T-helper 1 cell (primary cell): ENCODE measurements around the gene REXO1.

ENCODE experiments used
- DNase-seq, 5 donors: peaks; one replicate each; pipeline ENCODE4 v3.0.0-alpha.2; 2012 to 2020

REXO1 gene

DNA sequence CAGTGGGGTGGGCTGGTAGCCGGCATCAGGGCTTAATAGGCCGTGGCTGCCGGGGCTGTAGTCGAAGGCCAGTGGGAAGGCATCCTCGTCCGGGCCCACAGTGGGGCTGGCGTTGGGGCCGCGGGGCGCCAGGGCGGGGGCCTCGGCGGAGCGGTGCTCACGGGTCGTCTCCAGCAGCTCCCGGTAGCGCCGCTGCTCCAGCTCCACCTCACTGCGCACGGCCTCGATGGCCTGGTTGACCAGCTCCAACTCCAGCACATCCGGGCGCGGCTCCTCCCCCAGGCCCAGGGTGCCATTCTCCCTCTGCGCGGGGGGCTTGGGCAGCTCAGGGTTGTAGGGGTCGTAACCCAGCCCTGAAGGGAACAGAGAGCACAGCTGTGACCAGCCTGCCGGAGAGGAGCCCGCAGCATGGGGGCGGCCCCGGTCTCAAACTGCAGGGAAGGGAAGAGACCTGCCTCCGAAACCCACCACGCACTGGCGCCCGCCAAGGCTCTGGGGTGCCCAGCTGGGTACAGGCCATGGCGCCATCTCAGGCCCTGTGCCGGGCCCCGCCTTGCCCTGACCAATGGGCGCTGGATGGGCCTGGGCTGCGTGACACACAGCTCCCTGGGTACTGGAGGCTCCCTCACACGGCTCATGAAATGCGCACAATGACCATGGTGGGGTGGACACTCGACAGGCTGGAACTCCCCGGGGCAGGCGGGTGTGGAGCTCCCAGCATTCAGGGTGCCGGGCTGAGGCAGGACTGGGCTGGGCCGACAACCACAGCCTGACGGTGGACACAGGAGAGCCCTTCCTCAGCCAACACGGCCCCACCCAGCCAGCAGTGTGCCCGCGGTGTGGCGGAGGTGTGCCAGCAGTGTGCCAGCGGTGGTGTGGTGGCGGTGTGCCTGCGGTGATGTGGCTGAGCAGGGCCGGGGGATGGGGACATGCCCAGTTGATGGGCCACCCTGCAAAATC lies 19.7 kb downstream of the REXO1 start:
- no peak for DNase-seq

DNA sequence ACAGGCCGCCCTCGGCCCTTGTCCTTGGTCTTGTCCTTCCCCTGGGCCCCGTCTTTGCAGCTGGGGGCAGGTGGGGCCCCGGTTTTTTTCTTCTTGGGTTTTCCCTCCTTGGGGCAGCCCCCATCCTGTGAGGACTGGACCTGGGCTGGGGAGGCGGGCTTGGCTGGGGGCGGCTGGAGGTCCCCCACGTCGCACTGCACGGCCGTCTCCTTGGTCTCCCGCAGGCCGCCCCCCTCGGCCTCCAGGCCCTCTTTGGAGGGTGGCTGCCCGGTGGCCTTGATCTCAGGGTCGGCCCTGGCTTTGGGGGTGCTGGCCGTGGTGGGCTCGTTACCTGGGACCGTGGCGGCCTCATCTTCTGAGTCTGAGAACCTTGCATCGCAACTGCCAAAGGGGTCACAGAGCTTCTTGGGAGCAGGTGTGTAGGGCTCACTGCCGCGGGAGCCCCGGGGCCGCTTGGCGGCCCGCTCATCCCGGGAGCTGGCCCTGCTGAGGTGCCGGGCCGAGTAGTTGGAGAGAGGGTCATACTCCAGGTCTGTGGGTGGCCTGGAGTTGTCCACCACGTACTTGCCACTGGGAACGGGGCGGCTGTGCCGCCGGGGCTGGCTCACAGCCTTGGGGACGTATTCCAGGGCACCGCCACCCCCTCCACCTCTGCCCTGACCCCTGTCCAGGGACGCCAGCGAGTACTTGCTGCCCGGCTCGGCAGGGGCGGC lies 20.6 kb downstream of the REXO1 start:
- no peak for DNase-seq

DNA sequence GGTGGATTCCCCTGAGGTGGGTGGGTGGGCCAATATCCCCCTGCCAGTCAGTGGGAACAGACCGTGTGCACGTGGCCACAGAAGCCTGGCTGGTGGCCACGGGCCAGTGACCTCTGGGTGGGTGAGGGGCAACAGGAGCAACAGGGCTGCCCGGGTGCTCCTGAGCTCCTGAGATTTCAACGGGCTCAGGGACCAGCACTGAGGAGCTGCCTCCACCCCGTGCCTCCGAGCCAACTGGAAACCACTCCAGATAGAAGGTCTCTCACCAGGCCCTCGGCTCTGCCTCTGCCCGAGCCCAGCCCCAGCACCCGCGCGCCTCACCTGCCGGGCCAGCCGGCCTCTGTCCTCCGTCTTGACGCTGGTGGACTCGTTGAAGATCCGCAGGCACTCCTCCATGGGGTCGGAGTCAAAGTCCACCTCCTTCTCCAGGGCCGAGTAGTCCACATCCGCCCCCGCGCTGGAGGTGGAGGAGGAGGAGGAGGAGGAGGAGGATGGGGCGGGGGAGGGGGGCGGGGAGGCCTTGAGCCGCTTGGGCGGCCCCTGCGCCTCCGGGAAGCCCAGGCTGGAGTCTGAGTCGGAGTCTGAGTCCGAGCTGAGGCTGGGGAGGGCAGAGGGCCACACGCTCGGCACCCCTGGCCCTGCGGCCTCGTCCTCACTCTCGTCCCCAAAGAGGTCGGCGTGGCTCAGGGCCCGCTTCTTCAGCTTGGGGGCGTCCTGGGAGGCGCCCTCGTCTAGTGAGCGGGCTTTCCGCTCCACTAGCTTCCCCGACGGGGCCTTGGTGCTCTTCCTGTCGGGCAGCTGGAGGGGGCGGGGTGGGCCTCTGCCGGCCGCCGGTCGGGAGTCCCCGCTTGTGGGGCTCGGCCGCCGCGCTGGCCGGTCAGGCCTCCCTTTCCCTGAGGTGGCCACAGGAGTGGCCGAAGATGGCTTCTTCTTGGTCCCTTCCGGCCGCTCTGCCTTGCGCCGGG lies 21.4 kb downstream of the REXO1 start:
- no peak for DNase-seq

DNA sequence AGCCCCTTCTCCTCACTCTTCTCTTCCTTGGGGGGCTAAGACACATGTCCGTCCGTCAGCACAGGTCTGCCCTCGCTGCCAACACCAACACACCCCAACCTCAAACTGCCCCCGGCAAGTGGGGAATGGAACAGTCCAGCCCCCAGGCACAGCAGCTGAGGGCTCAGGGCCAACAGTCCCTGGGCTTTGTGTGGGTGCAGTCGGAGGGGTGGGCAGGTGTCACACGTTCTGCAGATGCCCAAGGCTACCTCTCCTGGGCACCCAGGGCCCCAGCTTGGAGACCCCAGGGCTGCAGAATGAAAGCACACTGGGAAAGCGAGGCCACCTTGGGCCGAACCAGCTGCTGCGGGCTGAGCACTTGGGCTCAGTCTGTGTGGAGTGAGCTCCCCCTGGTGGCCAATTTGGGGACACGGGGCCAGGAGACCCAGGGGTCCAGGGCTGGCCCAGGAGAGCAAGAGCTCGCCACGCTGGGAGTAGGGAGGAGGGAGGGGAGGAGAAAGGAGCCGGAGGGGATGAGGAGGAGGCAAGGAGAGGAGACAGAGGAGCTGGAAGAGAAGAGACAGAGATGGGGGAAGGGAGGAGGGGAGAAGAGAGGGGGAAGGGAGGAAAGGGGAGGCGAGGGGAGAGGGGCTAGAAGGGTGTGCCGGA lies 22.2 kb downstream of the REXO1 start:
- DNase-seq = peak; percentile 52 to 78 (median 66)

DNA sequence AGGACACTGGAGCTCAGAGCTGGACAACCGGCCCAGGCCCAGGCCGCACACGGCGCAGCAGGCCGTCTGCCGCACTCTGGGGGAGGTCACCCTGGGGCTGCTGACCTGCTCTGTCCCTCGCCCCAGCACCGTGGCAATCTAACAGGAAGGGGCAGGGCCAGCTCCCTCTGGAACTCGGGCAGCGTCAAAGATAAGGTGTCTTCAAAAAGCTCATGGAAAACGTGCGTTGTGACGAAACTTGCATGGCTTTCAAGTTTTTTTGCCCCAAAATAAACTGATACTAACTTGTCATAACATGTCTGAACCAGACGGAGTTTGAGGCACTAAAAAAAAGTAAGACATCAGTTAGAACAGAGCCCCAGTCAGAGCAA lies 24.0 kb downstream of the REXO1 start:
- no peak for DNase-seq

DNA sequence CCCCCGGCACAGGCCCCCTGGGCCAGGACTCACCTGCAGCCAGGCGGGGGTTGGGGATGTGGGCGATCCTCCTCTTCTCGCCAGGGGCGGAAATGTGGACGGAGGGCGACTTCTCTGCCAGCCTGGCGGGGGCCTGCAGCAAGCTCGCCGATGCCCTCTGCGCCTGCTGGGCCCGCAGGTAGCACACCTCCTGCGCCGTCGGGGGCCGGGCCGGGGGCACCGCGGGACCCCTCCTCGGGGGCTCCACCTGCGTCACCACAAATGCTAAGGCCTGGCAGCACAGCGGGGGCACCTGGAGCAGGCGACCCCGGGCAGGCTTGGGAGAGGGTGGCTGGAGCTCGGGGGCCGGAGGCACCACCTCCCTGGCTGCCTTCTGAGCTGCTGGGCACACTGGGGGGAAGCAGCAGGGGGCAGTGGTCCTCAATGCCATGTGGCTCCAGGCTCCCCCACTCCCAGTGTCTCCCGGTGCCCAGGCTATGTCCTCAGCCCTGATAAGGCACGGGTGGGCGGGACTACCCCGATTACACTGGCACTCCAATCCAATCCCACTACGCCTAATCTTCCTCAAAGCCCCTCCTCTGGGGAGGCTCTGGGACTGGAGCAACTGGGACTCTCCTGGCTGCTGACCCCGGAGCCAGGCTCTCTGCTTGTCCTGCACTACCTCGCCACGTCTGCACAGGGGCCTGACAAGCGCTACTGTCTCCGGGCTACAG lies 24.6 kb downstream of the REXO1 start:
- no peak for DNase-seq

DNA sequence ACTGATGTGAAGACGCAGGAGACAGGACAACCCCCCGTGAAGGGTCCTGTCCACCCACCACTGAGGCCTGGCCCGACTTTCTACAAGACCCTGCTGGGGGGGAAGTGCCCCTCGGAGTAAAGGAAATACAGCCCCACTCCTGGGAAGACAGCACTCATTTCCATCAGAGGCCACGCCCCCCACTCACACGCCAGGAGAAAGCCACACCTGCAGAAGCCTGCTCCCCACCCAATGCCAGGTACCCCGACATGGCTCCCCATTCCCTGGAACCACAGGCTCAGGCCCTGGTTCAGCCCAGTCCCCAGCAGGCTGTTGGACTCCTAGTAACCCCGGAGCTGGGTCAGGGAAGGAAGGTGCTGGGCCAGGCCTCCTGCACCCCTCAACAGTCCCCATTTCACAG lies 25.3 kb downstream of the REXO1 start:
- no peak for DNase-seq

DNA sequence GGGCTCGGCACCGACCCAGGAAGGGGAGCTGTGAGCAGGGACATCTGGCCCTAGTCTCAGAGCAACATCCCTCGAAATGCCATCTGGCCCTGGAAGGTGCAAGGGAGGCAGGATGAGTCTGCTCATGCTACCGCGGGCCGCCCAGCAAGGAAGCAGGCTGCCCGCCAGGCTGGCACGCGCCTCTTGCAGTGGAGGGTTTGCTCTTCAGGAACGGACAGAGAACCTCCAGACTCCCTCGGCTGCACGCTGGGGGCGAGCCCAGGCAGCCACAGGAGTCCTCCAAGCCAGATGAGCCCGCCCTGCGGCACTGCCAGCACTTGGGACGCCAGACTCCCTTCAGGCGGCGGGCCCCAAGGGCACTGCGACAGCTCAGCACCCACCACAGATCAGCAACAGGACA lies 26.1 kb downstream of the REXO1 start:
- no peak for DNase-seq

DNA sequence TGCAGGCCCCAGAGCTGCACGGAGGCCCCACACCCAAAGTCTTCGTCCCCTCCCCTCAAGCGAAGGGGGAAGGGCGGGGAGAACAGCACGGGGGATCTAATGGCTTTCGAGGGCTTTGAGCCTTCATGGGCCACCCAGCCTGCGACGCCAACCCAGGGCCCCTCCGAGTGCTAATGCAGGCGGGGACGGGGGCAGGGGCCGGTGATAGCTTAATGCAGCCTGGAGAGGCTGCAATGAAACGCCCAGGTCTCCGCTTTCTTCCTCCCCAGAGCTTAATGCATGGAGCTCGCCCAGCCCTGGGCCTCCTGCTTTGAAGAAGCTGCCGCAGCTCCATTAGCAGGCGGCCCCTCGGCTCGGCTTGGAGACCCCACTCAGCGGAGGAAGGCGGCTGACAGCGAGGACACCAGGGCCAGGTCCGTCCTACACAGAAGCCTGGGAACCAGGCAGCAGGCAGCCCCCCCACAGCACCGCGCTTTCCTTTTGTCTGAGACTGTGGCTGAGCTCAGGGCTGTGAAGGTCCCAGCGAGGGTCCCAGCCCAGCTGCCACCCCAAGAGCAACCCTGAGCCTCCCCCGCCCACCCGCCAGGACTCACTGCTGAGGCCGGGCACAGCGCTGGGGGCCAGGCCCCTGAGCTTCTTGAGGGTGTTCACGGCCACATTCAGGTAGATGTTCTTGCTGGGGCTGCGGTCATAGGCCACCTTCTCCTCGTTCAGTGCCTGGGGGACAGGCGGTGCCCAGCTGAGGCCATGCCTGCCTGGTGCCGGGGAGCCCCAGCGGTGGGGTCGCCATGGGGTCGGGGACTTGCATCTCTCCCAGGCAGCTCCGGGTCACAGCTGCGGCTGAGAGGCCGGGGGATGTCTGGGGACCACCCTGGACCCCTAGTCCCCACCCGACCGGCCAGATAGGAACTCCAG lies 28.7 kb downstream of the REXO1 start:
- DNase-seq = no peak

DNA sequence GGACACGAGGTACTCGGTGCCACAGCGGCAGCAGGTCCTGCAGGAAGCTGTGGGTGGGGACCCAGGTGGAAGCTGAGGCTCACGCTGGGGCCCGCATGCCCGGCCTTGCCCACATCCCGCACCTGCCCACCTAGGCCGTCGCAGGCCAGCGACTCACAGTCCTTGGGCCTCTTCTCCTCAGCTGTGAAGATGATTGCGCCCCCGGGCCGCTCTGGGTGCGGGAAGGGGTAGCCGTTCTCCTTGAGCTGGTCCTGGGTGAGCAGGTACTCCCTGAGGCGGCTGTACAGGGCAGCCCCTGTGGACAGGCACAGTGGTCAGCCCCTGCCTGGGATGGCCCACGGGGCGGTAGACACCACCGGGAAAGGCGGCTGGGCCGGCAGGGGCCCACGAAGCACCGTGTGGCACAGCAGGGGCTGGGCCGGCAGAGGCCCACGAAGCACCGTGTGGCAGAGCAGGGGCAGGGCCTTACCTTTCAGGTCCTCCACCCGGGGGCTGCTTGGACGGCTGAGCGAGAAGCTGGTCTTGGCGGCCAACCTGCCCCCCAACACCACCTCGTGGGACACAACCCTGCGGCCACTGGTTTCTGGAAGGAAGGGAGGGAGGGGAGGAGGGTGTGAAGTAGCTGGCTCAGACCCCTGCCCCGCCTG lies 29.6 kb downstream of the REXO1 start:
- no peak for DNase-seq

DNA sequence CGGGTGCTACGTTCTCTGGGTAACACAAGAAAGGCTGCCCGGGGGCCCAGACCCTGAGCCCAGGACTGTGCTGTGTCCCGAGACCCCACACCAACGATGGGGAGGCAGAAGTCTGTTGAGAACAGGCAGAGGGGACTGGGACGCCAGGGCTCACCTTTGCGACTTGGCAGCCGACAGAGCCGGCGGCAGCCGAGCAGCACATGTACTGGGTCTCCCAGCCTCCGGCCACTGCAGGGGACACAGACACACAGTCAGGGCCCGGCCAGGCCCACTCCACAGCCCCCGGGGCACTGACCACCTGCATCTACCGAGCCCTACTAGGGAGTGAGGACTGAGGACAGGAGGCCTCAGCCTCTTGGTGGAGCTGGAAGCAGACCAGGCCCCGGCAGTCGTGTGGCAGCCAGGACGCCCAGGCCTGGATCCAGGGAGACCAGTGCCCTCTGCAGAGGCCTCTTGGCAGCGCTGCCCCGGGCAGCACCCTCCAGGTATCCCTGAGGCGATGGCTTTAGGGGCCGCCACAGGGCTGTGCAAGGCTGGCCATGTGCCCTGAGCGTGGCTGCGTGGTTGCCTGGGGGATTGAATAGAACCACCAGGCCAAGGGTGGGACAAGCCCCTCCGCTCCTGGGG lies 30.6 kb downstream of the REXO1 start:
- no peak for DNase-seq

DNA sequence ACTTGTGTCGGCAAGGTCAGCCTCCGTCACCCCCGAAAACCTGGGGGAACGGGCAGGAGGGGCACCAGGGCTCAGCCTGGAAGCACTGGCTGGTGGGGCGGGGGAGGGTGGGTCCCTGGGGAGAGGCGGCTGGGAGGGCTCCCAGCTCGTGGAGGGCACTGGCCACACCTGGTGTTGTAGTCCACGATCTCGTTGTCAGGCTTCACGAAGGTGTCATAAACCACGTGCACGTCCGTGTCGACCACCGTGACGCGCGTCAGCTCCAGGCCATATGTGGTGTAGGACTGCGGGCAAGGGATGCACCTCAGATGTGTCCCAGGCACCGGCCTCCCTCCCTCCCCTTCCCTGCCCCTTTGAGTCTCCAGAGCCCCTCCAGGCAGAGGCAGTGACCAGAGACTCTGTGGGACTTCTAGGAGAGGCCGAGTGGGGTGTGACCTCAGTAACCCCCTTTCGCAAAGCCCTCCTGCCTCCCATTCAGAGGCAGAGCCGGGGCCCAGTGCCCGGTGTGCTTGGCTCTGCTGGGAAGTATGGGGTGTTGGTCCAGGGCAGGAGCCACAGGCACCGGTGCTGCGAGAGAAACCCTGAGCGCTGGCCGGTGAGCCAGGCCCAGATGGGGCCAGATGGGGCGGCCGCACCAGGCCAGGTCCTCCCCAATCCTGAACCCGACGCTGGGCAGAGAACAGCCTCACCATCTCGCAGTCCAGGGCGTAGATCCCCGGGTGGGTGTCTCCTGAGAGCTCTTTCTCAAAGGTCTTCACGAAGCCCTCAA lies 31.6 kb downstream of the REXO1 start:
- no peak for DNase-seq

DNA sequence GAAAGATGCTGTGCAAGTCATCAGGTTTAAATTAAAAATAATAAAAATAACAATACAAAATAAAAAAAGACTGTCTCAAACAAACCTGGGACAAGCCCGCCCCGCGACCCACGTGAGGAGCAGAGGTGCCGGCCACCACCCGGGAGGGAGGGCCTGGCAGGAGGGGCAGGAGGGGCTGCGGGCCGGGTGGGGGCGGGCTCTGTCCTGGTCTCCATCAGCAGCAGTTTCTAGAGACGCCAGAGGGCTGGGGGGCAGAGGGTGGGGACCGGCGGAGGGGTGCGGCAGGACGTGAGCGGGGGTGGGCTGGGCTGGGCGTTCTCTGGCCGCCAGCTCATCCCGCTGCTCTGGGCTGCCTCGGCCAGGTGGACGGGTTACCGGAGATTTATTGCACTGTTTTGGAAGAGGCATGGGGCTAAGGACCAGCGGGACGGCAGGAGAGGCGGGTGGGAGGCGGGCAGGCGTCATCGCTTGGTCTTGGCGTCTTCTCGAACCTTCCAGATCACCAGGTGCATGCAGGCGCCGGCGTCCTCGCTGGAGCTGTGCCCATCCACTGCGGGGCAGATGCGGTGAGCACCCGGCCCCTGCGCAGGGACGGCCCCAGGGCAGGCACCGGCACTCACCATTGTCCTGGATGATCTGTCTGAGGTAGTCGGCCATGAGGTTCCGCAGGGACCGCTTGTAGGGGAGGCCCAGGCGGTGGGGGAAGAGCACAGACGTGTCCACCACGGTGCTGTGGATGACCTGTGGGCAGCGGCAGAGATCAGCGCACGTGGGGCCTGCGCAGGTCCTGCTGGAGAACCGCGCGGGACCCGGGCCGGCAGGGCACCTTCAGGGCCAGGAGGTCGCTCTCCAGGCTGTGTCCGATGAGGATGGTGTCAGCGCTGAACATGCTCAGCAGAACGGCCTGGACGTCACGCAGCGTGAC lies 32.4 kb downstream of the REXO1 start:
- no peak for DNase-seq

DNA sequence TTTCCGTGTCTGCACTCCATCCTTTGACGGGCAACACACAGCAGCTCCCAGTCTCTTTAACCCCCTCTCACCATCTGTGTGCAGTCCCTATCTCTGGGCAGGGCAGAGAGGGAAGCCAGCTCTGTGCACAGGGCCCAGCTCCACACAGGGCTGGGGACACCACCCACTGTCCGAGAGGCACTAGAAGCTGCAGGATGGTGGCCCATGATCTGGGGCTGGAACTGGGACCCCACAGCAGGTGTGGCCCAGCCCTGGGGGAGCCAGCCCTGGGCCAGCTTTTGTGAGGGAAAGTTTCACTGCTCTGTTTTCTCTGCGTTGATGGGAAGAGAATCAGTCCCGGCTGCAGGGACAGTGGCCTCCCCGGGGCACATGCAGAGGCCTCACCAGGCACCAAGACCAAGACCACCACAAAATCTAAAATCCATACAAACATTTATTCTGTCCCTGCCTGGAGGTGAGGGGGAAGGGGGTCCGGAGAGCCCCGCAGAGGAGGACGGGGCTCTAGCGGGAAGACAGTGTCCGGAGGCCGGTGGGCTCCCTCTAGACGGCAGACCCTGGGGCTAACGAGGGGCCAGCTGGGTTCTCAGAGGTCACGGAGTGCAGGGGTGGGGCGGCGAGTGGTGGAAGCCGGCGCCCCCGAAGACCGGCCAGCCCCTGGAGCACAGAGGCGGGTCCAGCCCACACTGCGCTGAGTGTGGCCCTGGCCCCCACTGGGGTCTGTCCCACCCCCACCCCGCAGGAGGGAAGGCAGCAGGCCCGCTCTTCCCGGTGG lies 33.3 kb downstream of the REXO1 start:
- DNase-seq = no peak

DNA sequence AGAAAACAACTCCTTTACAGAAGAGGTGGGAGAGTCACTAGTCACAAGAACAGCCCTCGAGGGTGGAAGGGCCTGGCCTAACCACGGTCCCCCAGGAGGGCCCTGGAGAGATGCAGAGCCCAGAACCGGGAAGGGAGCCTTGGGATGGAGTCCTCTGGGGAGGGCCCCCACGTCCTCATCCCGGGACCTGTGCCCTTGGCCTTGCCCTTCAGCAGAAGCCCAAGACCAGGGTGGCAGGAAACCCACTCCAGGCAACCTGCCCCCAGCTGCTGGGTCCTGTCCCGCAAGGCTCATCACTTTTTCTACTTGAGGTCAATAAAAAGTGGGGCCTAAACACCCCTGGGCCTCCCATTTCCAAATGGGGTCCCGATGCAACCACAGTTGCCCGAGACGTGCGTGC lies 33.9 kb downstream of the REXO1 start:
- no peak for DNase-seq
